IPS DF 6.9 (cell line): ENCODE measurements around the gene DRD2.

Experiments
- DNase-seq: peaks from one replicate; pipeline ENCODE4 v3.0.0-alpha.2; 2013; ENCODE audit warnings: low read depth, low spot score
- H3K27ac ChIP-seq: one replicate; pipeline ENCODE4 v1.5.1; 2013; ENCODE audit warnings: low read length, control low read depth
- H3K27me3 ChIP-seq: 2 replicates; pipeline ENCODE4 v1.6.1; 2013; ENCODE audit warnings: mild to moderate bottlenecking, low read length; ENCODE audit not compliant: control insufficient read depth, insufficient read depth
- H3K36me3 ChIP-seq: 2 replicates; pipeline ENCODE4 v1.6.1; 2013; ENCODE audit warnings: low read length; ENCODE audit not compliant: control insufficient read depth, insufficient read depth
- H3K4me1 ChIP-seq: 2 replicates; pipeline ENCODE4 v1.6.1; 2013; ENCODE audit warnings: low read length; ENCODE audit not compliant: control insufficient read depth, insufficient read depth
- H3K4me3 ChIP-seq: 2 replicates; pipeline ENCODE4 v1.5.1; 2013; ENCODE audit warnings: mild to moderate bottlenecking, low read length
- H3K9me3 ChIP-seq: 2 replicates; pipeline ENCODE4 v1.6.1; 2013; ENCODE audit warnings: low read length, inconsistent platforms; ENCODE audit not compliant: control insufficient read depth, insufficient read depth
- WGBS: extraction: QIAGEN DNeasy Blood & Tissue Kit; methylation state at CpG from one replicate; pipeline ENCODE4 v1.1.7; 2013; ENCODE audit warnings: mixed read lengths, missing lambda C conversion rate; ENCODE audit not compliant: insufficient read length, insufficient coverage; 5-methylcytosine and 5-hydroxymethylcytosine counted together

DRD2 gene

DNA sequence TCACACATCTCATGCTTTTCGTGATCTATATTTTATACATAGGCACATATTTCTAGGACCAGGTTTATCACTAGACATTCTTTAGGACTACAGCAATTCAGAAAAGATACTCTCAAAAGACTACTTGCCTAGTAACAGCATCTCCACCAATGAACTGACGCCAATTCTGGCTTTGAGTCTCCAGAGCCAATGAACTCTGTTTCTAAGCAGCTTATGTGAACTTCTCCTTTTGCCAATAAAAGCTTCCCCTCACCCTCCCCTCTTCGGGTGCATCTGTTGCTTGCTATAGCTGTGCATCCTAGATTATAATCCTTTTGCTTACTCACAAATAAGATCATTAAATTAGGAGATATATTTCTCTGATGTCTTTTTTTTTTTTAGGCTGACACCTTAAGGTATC, 99.0 kb downstream of the DRD2 start:
- Histone ChIP-seq H3K9me3 (no peaks in the 10 kb centered on the region), H3K4me1 (no peaks in the 10 kb centered on the region), H3K4me3 (no peak overlapping the region), H3K27ac (no peak overlapping the region), H3K27me3 (no peaks in the 10 kb centered on the region), H3K36me3 (no peaks in the 10 kb centered on the region)
- no peak for DNase-seq
- no CpG with 5 or more reads among the region's 3 CpGs for WGBS

DNA sequence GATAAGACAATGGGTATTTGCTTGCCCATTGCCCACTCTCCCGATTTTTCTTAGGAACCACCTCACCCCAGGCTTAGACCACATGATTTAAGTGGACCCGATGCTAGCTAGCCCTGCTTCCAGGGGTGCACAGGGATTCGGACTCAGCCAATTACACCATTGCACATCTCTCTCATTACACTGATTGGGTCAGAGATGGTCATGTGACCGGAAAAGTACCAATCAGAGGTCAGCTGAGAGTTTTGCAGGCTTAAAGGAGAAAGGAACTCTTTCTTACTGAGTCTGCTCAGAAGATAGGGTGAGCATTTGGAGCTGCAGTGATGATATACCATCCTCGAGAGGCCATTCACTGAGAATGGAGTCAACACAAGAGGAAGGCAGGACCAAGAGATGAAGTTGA, 99.8 kb downstream of the DRD2 start:
- WGBS, result no CpG with 5 or more reads among the region's 5 CpGs
- Histone ChIP-seq H3K4me1 (no peaks in the 10 kb centered on the region), H3K36me3 (no peaks in the 10 kb centered on the region), H3K27ac (no peak overlapping the region), H3K4me3 (no peak overlapping the region), H3K9me3 (no peaks in the 10 kb centered on the region), H3K27me3 (no peaks in the 10 kb centered on the region)
- no peak for DNase-seq

DNA sequence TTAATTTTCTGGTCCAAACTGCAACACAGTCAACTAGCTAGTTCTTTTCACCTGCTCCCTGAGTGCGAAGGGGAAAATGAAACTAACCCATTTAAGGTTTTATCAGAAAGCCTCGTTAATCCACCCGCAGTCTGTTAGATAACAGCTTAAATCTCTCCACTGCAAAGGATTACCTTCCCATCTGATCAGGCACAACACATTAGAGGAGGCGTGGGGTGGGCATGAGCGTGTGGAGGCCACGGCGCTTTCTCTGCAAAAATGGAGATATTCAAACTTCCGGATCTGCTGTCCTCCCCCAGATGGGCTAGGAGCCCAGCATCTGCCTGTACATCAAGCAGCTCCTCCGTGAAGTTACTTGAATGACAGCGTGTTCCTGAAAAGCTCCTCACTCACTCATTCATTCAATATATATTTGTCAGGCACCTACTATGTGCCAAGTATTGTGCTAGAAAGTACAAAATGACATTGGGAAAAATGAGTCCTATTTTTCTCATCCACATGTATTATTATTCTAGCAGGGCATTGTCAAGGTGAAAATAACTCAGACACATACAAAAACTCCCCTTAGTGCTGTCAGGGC, 101.1 kb downstream of the DRD2 start:
- Histone ChIP-seq H3K27ac (no peak overlapping the region), H3K4me3 (no peak overlapping the region), H3K9me3 (no peaks in the 10 kb centered on the region), H3K27me3 (no peaks in the 10 kb centered on the region), H3K4me1 (no peaks in the 10 kb centered on the region), H3K36me3 (no peaks in the 10 kb centered on the region)
- WGBS, result no CpG with 5 or more reads among the region's 10 CpGs
- no peak for DNase-seq

DNA sequence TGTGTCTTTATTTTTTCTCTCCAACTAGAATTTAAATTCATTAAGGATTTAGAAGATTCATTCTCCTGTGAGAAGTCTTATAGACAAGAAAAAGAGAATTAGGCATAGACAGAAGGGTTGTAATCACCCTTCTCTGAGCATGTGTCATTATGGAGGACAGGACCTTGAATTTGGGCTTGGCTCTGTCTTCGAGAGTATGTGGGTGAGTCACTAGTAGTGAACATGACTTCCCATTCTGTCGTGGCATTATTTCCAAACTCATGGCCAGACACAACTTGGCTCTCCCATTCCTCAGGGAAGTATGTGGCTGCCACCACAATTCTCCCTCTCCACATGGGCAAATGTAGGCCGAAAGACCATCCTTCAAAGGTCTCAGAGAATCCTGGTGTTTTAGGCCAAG, 101.9 kb downstream of the DRD2 start:
- WGBS, result no CpG with 5 or more reads among the region's 3 CpGs
- Histone ChIP-seq H3K36me3 (no peaks in the 10 kb centered on the region), H3K9me3 (no peaks in the 10 kb centered on the region), H3K4me3 (no peak overlapping the region), H3K4me1 (no peaks in the 10 kb centered on the region), H3K27me3 (no peaks in the 10 kb centered on the region), H3K27ac (no peak overlapping the region)
- no peak for DNase-seq

DNA sequence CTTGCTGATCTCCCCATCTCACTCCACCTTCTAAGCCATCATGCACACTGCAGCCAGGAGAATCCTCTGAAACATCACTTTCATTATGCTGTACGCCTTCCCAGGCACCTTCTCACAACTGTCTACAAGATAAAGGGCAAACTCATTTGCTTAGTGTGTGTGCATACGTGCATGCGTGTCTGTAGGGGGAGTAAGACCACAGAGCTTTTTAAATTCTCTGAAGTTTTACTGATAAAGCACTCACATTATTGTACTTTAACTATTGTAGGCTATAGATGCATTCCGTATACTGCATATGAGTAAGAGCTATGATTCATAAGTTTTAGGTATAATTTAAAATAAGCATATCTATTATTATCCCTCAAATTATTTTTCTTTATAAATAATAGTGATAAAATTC, 102.9 kb downstream of the DRD2 start:
- DNase-seq, result no peak
- no peak overlapping the region for H3K27ac ChIP-seq
- H3K9me3 ChIP-seq, result no peaks in the 10 kb centered on the region
- no CpG with 5 or more reads among the region's 4 CpGs for WGBS
- H3K36me3 ChIP-seq, result no peaks in the 10 kb centered on the region
- no peak overlapping the region for H3K4me3 ChIP-seq
- H3K27me3 ChIP-seq, result no peaks in the 10 kb centered on the region
- no peaks in the 10 kb centered on the region for H3K4me1 ChIP-seq

DNA sequence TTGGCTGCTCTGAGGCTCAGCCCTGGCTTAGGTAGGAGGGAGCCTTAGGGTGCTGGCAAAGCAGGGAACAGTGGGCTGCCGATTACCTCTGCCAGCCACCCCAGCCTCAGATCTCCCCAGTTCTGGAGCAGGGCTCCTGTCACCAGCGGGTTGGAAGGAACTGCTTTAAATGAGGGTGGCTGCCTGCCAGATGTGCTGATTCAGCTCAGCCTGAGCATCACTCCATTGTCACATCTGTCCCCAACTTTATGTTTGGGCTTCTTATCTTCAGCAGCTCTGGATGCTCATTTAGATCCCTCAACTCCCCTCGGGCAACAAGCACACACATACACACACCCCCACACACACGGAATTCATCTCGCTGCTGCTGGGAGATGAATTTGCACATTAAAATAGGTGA, 104.6 kb downstream of the DRD2 start:
- Histone ChIP-seq H3K27ac (no peak overlapping the region), H3K4me1 (no peaks in the 10 kb centered on the region), H3K27me3 (no peaks in the 10 kb centered on the region), H3K9me3 (no peaks in the 10 kb centered on the region), H3K4me3 (no peak overlapping the region), H3K36me3 (no peaks in the 10 kb centered on the region)
- DNase-seq, result no peak
- no CpG with 5 or more reads among the region's 5 CpGs for WGBS

DNA sequence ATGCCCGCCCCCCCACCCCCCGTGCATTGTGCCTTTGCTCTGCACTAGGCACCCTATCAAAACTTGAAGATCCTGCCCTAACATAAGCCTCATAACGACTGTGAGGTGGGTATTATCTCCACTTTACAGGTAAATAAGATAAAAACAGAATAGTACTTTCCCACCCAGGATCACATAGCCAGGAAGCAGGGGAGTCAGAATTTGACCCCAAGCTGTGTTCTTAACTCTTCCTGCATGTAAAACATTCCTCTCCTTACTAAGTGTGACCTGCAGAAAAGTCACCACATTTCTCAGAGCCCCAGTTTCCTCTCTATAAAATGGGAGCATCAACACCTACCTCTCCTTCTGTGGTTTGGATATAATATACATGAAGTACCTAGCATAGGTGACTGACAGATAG, 105.8 kb downstream of the DRD2 start:
- no peaks in the 10 kb centered on the region for H3K36me3 ChIP-seq
- H3K27me3 ChIP-seq, result no peaks in the 10 kb centered on the region
- no CpG with 5 or more reads among the region's 3 CpGs for WGBS
- H3K4me1 ChIP-seq, result no peaks in the 10 kb centered on the region
- H3K27ac ChIP-seq, result no peak overlapping the region
- H3K4me3 ChIP-seq, result no peak overlapping the region
- DNase-seq, result no peak
- no peaks in the 10 kb centered on the region for H3K9me3 ChIP-seq

DNA sequence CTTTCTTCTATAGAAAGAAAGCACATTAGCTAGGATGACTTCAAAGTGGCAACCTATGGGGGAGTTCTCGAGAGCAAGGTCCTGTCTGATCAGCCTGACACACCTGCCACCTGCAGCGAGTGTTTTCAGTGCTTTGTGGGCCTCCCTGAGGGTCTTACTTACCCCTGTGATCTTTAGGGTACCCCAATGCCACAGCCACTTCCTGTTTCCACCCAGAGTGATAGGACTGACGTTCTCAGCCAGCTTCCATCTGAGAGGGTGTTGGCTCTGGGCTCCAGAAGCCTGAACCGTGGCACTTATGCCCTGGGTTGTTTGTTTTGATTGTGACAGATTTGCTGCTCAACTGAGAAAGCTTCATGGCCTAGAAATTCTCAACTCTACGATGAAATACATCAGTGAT, 109.3 kb downstream of the DRD2 start:
- no peak for DNase-seq
- H3K27ac ChIP-seq, result no peak overlapping the region
- H3K36me3 ChIP-seq, result no peaks in the 10 kb centered on the region
- H3K4me1 ChIP-seq, result no peaks in the 10 kb centered on the region
- no peak overlapping the region for H3K4me3 ChIP-seq
- H3K27me3 ChIP-seq, result no peaks in the 10 kb centered on the region
- no CpG with 5 or more reads among the region's 5 CpGs for WGBS
- no peaks in the 10 kb centered on the region for H3K9me3 ChIP-seq

DNA sequence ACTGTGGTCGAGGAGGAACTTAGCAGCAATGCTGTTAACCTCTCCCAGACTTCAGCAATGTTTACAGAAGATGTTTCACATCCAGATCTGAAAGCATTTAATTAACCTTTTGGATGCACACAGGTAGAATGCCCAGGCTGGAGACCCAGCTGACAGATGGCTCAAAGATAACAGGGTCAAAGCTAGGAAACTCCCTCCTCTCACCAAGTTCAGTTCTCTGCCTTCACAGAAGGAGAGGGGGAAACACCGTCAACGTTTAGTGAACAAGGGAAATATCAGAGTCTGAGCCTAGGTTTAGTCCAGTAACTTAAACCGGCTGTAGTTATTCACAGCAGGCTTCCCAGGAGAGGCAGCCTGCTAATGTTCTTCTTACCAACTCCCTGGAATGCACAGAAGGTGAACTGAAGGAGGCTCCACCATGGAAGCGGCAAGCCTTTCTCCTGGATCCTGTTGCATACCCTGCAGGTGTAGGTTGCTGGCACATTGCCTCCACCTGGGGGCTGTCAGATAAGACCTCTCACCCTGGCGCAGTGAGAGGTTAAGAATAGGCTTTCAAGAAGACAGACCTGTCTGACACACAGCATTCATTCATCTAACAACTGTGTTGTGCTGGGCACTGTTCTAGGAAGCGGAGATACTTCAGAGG, 111.1 kb downstream of the DRD2 start:
- no peak for DNase-seq
- no peak overlapping the region for H3K27ac ChIP-seq
- no CpG with 5 or more reads among the region's 7 CpGs for WGBS
- H3K4me1 ChIP-seq, result no peaks in the 10 kb centered on the region
- no peak overlapping the region for H3K4me3 ChIP-seq
- H3K36me3 ChIP-seq, result no peaks in the 10 kb centered on the region
- H3K9me3 ChIP-seq, result no peaks in the 10 kb centered on the region
- no peaks in the 10 kb centered on the region for H3K27me3 ChIP-seq

DNA sequence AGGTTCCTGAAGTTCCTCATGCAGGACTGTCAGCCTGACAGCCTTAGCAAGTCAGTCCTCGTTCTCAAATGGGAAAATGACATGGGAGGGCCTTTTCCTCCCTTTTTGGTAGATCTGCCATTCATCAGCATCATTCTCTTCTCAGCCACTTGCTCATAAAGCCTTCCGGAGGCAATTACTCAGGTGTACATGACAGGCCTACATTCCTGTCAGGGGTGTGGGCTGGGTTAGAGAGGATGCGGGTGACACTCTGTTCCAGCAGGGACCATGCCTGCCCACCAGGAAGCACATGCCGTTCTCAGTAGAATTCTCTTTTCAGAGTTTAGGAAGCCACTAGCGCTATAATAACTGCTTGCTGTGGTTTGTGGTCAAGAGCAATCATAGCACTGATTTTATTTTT, 111.8 kb downstream of the DRD2 start:
- Histone ChIP-seq H3K27me3 (no peaks in the 10 kb centered on the region), H3K27ac (no peak overlapping the region), H3K36me3 (no peaks in the 10 kb centered on the region), H3K4me3 (no peak overlapping the region), H3K4me1 (no peaks in the 10 kb centered on the region), H3K9me3 (no peaks in the 10 kb centered on the region)
- no CpG with 5 or more reads among the region's 5 CpGs for WGBS
- no peak for DNase-seq
